GM21528 (cell line): ENCODE results near the gene B3GNT5.

ENCODE experiments used
- ATAC-seq: cut with Tn5 transposase; IDR thresholded peaks from one replicate; pipeline ENCODE4 v1.9.1; 2021; ENCODE audit warnings: mild to moderate bottlenecking, moderate library complexity; ENCODE audit not compliant: unreplicated experiment, low FRiP score

B3GNT5 gene

DNA sequence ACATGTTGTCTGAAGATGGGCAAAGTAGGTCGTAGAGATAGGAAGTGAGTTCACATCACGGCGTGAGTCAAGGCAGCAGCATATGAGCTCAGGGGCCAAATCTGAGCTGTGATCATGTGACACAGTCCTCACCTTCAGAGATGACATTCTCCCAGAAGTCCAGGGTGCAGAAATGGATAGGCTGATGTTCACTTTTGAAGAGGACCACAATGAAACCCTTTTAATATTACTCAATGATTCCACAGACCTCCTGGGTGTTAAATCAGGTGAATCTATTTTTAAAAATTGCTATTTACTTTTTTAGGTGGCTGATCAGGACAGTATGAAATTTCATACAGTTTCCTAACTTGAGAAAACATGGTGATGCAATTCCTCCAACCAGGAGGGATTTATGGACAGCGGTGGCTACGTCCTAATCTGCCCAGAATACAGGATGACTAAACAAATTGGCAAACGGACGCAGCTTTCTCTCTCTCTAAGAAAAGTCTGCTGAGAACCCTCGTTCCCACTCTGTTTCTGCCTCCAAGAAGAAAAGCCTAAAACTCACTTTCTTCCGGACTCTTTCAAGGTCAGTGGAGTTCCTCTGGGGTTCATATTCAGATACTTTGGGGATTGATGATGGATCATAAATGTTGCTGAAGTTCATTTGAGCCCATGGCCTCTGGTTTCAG, 34.4 kb downstream of the B3GNT5 start:
- ATAC-seq: no peak

DNA sequence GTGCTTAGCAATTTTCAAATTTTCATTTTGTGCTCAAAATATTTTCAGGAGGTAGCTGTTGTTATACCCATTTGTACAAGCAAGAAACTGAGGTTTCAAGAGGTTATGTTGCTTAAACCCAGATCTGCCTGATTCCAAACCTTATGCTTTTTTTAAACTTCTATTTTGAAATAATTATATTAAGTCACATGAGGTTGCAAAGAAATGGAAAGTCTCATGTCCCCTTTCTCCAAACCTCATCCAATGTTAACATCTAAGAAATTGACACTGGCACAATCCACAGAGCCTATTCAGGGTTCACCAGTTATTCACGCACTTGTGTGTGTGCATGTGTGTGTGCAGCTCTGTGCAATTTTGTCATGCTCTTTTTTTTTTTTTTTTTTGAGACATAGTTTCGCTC, 35.1 kb downstream of the B3GNT5 start:
- ATAC-seq: no peak

DNA sequence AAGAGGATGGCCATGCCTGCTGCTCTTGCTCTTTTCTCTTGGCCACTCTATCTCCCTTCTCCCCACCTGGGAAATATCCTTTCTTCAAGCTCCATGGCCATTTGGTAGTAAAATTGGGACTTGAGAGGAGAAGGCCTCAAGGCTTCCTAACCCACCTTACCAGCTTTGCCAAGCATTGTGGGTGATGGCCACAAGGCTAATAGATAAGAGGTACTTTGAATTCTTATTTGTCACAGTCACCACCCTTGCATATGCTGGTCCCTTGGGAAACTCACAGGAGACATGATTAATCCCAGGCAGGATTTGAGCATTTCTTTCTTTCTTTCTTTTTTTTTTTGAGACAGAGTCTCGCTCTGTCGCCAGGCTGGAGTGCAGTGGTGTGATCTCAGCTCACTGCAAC, 37.2 kb downstream of the B3GNT5 start:
- ATAC-seq: no peak

DNA sequence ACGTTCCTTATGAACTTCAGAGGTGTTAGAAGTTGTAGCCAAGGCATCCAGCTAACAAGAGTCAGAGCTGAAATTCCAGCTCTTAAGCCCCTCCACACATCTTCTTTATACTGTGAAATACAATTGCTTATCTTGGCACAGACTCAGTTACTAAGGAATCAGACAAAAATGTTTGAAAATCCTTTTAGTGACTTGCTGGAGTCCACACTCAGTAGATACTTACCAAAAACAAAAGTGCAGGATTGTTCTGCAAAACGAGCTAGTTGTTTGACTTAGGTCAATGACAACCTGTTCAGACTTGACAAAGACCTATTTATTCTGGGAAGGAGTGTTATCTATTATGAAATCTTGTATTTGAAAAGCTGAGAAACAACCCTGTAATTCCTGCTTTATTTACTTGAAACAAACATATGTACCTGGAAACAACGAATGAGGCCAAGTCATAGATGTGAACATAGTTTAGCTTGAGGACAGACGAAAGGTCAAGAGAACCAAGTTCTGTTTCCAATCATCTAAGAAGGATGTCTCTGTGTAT, 38.5 kb downstream of the B3GNT5 start:
- no peak for ATAC-seq

DNA sequence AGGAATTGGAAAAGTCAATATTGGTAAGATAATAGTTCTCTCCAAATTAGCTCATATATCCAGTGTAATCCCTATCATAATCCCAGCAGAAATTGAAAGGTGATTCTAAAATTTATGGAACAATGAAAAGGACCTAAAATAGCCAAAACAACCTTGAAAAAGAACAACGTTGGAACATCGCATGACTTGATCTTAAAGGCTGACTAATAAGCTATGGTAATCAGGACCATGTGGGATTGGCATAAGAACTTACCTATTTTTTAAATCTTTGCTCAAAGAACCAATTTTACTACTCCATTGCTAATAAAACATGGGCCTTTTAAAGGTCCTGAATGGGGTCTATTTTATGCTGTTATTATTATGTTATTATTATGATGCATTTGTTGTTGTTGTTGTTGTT, 40.9 kb downstream of the B3GNT5 start:
- no peak for ATAC-seq

DNA sequence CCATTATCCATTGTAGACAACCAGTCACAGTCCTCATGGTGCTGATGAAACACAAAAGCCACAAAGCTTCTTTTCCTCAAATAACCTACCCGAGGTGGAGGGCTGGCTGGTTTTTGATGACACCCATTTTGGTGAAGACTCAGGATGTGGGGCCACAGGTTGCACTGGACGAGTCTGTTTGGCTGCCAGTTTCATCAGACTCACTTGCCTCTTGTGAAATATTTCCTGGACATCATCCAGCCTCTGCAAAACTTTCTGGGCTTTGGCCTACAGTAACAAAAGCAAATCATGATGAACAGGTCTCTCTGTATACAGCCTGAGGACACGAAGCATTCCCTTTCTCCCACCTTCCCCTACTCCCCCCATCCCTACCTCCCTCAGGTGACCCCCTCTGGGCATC, 42.2 kb downstream of the B3GNT5 start:
- ATAC-seq: no peak

DNA sequence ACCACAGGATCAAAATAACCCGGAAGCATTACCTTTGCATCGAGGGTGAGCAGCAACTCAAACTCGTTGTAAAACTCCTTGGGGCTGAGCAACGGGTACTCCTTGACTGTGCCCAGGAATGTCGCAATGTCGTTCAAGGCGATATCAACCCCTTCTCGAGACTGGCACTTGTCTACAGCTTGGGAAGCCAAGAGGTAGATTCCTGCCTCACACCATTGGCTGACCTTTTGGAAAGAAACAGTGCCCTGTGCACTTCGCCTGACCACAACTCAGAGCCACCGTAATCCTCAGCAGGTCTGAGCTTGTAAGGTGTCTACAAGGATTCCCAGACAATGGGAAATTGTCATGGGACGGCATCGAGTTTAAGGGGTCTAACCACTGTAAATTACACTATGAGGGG, 43.9 kb downstream of the B3GNT5 start:
- ATAC-seq: no peak

DNA sequence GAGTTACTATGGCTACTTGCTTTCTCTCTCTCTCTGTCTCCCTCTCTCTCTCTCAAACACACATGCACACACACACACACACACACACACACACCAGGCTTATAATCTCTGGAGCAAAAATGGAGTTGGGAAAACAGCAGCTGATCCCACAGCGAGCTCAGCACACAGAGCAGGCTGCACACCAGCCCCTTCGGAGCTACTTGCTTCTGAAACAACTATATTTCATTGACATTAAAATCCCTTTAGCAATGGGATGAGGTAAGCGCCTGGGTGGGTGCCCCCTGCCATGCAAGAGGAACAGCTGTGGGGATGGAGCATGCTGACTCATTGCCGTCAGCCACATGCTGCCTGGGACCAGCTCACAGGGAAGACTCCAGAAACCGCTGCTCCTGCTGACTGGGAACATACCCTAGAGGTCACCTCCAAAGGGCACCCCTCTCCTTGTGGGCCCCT, 45.7 kb downstream of the B3GNT5 start:
- ATAC-seq: no peak

DNA sequence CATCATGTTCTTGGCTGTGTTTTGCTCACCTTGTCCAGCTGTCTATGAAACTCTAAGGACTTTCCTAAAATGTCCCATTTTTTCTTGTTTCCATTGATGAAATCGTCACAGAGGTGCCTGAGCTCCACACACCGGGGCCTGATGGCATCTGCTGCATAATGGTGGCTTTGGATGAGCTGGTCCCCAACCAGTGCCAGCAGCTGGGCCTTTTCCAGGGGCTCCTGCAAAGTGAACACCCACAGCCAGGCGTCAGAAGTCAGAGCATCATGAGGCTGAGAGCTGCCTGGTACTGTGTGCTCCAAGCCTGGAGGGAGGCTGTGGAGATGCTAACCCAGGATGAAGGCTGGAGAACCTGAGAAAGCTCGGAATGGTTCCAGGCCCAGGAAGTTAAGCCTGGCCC, 46.9 kb downstream of the B3GNT5 start:
- no peak for ATAC-seq

DNA sequence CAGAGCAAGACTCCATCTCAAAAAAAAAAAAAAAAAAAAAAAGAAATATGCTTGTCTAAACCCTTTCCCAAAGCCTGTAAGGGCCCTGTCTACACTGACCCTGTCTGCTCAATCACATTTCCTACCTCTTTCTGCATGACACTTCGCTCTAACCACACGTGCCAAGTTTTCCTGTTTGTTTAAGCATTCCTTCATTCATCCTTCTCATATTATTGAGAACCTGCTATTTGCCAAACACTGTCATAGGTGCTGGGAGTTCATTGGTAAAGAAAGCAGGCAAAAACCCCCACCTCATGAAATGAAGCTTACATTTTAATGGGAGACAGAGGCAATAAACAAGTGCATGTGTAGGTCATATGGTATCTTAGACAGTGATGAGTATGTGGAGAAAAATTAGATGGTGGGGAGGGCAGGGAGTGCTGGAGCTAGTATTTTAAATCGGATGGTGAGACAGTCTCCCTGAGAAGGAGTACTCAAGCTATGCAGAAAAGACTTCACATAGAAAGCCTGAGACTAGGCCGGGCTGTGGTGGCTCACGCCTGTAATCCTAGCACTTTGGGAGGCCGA, 48.0 kb downstream of the B3GNT5 start:
- no peak for ATAC-seq

DNA sequence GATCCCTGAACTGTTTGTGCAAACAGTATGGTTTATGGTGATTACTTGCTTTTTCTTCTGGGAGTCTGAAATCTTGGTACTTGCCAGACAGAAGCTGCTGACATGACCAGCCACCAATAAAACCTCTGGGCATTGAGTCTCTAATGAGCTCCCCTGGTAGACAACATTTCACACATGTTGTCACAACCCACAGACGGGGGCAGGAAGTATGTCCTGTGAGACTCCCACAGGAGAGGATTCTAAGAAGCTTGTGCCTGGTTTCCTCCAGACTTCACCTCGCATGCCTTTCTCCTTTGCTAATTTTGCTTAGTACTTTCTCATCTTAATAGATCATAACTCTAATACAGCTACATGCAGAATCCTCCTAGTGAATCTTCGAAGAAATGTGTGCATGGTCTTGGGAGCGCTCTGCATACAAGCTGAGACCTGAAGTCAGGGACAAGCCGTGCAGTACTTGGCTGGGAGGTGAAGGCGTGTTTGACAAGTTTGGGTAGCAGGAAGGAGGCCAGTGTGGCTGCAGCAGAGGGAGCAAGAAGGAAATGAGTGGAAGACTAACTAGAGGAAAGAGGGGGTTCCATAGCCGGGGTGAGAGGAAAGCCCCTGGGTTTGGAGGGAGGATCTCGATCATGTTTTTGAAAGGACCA, 49.0 kb downstream of the B3GNT5 start:
- no peak for ATAC-seq

DNA sequence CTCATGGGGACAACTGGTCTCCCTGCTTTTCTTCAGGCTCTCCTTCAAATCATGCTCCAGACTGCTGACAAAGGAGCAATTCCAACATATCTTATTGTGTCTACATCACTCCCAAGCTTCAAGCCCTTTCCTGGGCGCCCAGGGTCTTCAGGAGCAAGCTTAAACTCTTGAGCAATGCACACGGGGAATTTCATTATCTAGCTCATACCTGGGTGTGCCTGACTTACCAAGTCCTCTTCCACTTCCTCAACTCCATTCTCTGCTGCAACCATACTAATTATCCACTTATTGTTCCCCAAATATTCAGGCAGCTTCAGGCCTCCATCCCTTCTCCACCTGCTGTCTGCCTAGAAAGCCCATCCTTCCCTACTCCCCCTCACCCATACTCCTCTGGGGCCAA, 50.6 kb downstream of the B3GNT5 start:
- no peak for ATAC-seq

DNA sequence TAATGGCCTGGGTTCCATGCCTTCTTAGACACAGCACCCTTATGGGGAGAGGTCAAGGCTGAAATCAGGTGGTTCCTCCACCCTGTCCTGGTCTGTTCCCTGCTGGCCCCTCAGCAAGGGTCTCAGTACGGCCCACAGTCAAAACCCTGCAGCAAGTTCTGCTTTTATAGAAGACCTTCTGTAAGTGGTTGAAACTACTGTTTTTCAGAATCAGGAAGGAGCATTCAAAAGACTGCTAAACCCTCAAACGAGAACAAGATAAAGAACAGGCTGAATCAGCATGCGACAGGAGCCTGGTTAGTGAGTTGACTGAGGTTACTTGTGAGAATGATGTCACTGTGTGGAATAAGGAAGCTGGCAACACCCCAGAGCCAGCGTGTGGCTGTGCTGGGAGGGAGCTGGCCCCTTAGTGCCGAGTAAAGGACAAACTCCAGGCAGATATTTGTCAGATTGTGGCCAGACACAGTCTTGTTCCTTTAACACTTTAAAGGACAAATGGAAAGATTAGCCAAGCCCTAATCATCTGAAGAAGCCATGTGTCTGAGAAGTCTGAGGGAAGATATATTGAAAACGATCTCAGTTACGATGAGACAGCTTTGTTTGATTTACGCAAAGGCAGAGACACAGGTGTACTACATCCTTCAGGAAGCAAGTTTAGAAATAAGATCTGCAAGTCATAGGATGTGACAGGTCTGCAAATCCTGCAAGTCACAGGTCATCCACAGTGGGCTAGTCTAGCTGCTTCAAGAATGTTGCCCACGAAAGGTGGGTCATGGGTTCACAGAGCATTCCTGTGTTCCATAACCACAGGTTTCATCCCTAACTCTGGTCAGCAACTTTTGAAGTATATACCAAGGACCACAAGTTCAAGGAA, 54.0 kb downstream of the B3GNT5 start:
- ATAC-seq: peak; percentile 71

DNA sequence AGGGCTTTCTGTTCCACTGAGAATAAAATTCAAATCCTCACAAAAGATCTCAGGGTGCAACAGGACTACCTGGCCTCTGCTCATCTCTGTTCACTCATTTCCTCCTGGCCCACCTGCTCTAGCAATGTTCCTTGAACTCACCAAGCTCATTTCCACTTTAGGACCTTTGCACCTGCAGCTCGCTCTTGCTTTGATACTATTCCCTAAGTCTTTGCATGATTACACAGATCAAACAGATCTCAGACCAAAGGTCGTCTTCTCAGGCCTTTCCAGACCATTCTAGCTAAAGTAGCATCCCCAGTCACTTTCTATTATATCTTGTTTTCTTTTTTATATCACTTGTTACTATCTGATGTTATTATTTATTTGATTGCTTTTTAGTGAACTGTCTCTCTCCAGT, 54.7 kb downstream of the B3GNT5 start:
- ATAC-seq: no peak

DNA sequence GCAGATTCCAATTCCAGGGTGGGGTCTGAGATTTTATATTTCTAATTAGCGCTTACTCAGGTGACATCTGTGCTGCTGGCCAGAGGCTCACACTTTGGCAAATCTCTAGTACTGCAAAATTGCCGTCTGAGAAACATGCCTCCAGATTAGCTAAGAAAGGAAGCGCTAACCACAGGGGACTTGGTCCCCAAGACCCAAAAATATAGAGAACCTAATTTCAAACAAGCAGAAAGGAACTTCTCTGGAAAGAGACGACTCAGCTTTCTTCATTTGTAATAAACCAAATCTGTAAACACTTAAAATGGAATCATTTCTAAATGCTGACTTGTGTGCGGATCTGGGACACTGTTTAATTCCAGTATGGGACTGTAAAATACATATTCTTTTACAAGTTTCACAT, 55.7 kb downstream of the B3GNT5 start:
- no peak for ATAC-seq

DNA sequence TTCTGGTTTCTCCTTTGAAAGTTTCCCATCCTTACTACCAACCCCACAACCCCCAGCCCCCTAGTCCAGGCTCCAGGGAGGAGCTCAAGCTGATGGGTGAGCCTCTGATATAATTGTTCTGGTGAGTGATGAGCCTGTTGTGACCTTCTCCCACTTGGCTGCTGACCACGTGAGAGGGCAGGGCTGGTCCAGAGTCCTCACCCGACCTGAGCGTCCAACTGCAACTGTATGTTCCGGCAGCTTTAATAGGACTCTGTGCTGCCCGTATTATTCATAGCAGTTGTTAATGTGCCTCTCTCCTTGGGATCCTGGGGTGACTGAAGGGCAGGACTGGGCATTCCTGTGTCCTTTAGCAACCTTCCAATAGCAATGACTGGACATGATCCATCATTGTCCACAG, 56.2 kb downstream of the B3GNT5 start:
- ATAC-seq: no peak

DNA sequence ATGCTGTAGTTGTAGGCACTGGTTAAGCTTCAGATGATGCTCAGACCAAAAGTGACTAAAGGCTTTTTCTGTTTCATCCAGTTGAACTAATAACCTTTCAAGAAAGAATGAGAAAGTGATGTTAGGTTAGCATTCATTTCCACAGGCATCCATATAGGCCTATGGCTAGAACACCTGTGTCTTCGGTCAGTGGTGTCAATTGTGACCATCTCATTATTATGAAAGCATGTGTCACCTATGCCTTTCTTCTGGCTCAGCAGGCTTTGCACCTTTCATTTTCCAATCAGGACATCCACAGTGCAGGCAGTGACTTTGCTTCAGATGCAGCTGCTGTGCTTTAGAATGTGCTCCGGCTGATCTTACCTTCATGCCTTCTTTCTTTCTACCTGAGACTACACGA, 57.9 kb downstream of the B3GNT5 start:
- ATAC-seq: no peak

DNA sequence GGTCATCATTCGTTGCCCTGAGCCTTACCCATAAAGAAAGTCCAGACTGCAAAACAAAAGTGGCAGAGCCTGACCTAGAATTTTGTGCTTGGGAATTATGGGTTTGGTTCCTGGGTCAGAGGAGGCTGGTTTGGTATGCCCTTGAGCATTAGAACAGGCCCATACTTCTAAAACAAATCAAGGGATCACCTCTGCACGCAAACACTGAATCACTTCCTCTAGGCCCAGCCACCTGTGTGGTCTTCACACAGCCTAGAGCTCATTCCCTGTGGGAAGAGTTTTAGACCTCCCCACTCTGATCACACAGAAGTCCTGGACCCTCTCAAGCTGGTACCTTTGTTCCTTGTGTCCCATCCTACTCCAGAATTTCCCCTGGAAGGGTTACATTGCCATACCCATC, 59.4 kb downstream of the B3GNT5 start:
- no peak for ATAC-seq

DNA sequence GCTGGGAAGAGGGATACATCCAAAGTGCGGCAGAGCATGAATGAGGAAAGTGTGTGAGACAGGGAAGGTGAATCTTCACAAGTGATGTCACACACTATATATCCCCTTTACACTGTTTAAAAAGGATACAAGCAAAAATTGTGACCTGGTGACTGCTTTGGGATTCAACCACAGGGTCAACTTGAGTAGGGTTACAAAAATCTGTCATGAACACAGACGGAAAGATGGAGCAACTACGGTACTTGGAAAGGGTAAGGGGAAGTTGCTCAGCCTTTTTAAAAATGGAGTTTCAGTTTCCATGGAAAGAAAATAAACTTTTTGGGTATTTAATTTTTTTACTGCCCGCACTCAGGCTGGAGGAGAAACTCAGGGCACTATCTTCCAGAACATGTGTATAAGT, 60.3 kb downstream of the B3GNT5 start:
- no peak for ATAC-seq

DNA sequence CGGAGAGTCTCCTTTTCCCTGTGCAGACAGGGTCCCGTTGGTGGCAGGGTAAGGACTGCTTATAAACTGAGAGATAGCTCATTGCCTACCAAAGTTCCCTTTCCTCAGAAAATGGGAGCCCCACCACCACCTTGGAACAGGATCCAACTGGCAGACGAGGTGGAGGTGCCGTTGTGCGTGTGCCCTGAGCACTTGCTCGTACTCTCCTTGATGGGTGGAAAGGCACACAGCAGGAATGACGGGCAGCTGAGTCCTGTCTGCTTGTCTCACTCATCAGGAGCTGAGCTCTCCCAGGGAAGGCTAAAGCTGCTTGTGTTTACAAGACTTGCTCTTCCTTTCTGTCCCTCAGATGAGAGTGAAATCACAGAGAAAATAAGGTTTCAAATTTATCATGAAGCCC, 60.7 kb downstream of the B3GNT5 start:
- ATAC-seq: no peak

DNA sequence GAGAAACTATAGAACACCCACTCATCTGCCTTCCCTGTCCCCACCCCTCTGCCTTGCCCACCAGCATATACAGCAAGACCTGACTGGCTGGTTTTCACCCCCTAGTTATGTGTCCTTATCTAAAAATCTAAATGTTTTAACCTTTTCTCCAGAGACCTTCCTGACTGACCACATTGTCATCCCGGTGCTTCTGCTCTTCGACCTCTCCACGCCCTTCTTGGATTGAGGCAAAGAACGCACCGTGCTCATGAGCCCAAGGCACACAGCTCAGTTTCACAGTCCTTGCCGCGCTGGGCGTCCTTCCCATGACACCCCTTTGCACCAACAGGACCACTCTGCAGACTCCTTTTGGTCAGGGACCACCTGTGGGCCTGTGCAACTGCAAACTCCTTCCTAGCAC, 62.7 kb downstream of the B3GNT5 start:
- no peak for ATAC-seq
